Psoas muscle (tissue), 8 donors: ENCODE data around the gene ESR1. TPM values are rescaled to one million over a fixed set of nuclear protein-coding genes. Genes with fewer than 3 reads are reported as not detected.

Experiments used
- ATAC-seq, 4 donors: fragments of 200-7000 bp; cut with Tn5 transposase; one replicate each; pipeline ENCODE4 v1.9.1; 2020; ENCODE audit warnings: moderate library complexity in 3 of 4, mild to moderate bottlenecking in 2 of 4
- DNase-seq, 2 donors: peaks; one replicate each; pipeline ENCODE4 v3.0.0-alpha.2; 2020
- H3K27ac ChIP-seq: fragments of 200-600 bp; one replicate; pipeline ENCODE4 v1.8.0; 2022
- H3K27me3 ChIP-seq, 3 donors: fragments of 200-600 bp in 1 of 3; one replicate each; pipeline versions ENCODE4 v1.6.1 to v1.8.0; 2013 to 2022; ENCODE audit warnings: low read length in 2 of 3, mild to moderate bottlenecking in 2 of 3, moderate library complexity in 1 of 3; ENCODE audit not compliant: insufficient read depth in 3 of 3
- H3K36me3 ChIP-seq, 2 donors: fragments of 200-600 bp in 1 of 2; one replicate each; pipeline versions ENCODE4 v1.6.1 to v1.8.0; 2013 to 2022; ENCODE audit warnings: low read depth in 1 of 2, mild to moderate bottlenecking in 1 of 2, moderate library complexity in 1 of 2; ENCODE audit not compliant: insufficient read depth in 1 of 2
- H3K4me1 ChIP-seq: fragments of 200-600 bp; one replicate; pipeline ENCODE4 v1.8.0; 2022
- H3K4me3 ChIP-seq: fragments of 200-600 bp; one replicate; pipeline ENCODE4 v1.8.0; 2022; ENCODE audit warnings: mild to moderate bottlenecking
- H3K9me3 ChIP-seq: fragments of 200-600 bp; one replicate; pipeline ENCODE4 v1.8.0; 2022
- CTCF ChIP-seq: fragments of 200-600 bp; IDR thresholded peaks from one replicate; pipeline ENCODE4 v1.8.0; 2022; ENCODE audit warnings: antibody characterized with exemption
- WGBS, 3 donors: extraction: QIAGEN DNeasy Blood & Tissue Kit; methylation state at CpG; one replicate each; pipeline versions ENCODE4 v1.1.6 to v1.1.7; 2013; 5-methylcytosine and 5-hydroxymethylcytosine counted together
- intact Hi-C, 2 donors: fragments of 100-400 bp; cut with DNase I; formaldehyde crosslinking; loops; one replicate each; pipeline versions ENCODE4 v1.11.0 to v1.14.2; 2022
- polyA plus RNA-seq, 3 donors: library from polyadenylated mRNA; stranded (reverse); fragments of 200-250 nt; gene quantifications; one replicate each; pipeline ENCODE4 v1.2.3, GENCODE V29; 2013
- total RNA-seq, 4 donors: library from RNA; stranded (reverse); fragmentation: NEBNext Ultra II Directional in 2 of 4; extraction: Animal tissue kit (Norgen Biotek cat#: 25700) in 2 of 4; gene quantifications; one replicate each; pipeline versions ENCODE4 v1.2.1 to v1.2.4, GENCODE V29; 2021 to 2023
- donor health status: healthy with polysubstance abuse.
- donor health status: DM: no; HTN: no; CAD: no; lungs with moderate emphysema.
- donor health status: Bipolar disorder and iron deficiency.
- donor health status: healthy.
- donor health status: DM: yes; HTN: yes; CAD: no.
- donor health status: DM: no; HTN: no; CAD: no.
- donor health status: DM: no; HTN: no; CAD: no.
- donor health status: DM: yes; HTN: yes; CAD: no.

The ESR1 gene
- total and polyA plus RNA-seq, 7 donors, result 0.42 to 4.4 (median 1.5) TPM

- Histone ChIP-seq H3K27ac (no peak overlapping the region), H3K4me1 (peaks cover 23% of the 10 kb centered on the region), H3K4me3 (no peak overlapping the region), H3K36me3 (no peaks in the 10 kb centered on the region), H3K27me3 (no peaks in the 10 kb centered on the region), H3K9me3 (no peaks in the 10 kb centered on the region)
- no peak for TF ChIP-seq CTCF
- ATAC-seq, result no peak
- no peak for DNase-seq
- intact Hi-C loops, result loop anchor here in 1 of 2 donors (1.0 kb wide), 1 partner anchor 43 kb away; no protein-coding TSS in a partner anchor
- 47 to 60% (median 50%) methylated on average over 3 of the region's 3 CpGs for WGBS, 3 donors
These were observed 197.4 kb downstream of the ESR1 start for GRCh38 chr6:152004896-152005295.

DNA sequence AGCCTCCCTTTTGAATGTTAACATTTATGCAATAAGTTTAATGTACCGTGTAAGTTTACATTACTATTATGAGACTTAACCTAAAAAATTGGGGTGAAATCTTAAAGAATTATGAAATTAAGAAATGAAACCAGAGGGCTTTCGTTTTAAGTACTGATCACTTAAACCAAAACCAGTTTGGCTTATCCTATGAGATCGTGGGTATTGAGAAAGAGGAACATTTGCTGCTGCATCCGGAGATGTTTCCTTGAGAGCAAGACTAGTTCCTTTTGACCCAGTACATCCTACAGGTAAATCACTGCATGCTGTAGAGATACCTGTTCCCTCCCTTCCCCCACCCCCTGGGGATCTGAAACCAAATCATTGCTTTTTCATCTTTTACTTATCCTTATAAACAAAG, 201.3 kb downstream of the ESR1 start:
- no peak for DNase-seq
- Histone ChIP-seq H3K4me3 (no peak overlapping the region), H3K4me1 (no peaks in the 10 kb centered on the region), H3K27me3 (no peaks in the 10 kb centered on the region), H3K36me3 (no peaks in the 10 kb centered on the region), H3K9me3 (no peaks in the 10 kb centered on the region), H3K27ac (no peak overlapping the region)
- no peak for ATAC-seq
- 82 to 92% (median 89%) methylated on average over 4 of the region's 4 CpGs for WGBS, 3 donors
- intact Hi-C loops, result no loop called here
- no peak for TF ChIP-seq CTCF

GRCh38 chr6:152012227-152012626, 204.7 kb downstream of the ESR1 start:
- 85% methylated on average over 2 of the region's 2 CpGs for WGBS, 3 donors
- Histone ChIP-seq H3K27me3 (no peaks in the 10 kb centered on the region), H3K36me3 (no peaks in the 10 kb centered on the region), H3K4me3 (no peak overlapping the region), H3K27ac (no peak overlapping the region), H3K4me1 (no peaks in the 10 kb centered on the region), H3K9me3 (no peaks in the 10 kb centered on the region)
- no peak for TF ChIP-seq CTCF
- no peak for DNase-seq
- intact Hi-C loops, result no loop called here
- no peak for ATAC-seq

GRCh38 chr6:152018876-152019275, 211.4 kb downstream of the ESR1 start:
- TF ChIP-seq CTCF, result no peak
- ATAC-seq (no peak), DNase-seq (no peak)
- intact Hi-C loops, result no loop called here
- H3K27me3 ChIP-seq, result no peaks in the 10 kb centered on the region
- no peaks in the 10 kb centered on the region for H3K36me3 ChIP-seq
- peaks cover 12% of the 10 kb centered on the region for H3K9me3 ChIP-seq
- H3K27ac ChIP-seq, result no peak overlapping the region
- H3K4me3 ChIP-seq, result no peak overlapping the region
- H3K4me1 ChIP-seq, result peaks cover 3% of the 10 kb centered on the region

DNA sequence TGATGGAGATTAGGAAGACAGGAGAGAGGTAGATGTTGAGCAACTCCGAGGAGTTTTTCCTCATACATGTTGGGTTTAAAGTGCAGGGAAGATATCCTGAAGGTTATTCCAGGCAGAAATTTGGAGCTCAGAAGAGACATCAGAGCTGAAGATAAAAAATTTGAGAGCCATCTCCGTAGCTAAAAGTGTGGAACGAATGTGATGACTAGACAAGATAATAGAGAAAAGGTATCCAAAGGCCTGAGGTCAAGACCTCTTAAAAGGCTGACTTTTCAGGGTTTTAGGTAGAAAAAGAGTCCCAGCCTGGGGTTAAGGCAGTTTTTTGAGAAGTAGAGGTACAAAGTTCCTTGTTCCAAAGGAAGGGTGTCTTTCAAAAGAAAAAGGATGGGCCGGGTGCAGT, 214.8 kb downstream of the ESR1 start:
- no peaks in the 10 kb centered on the region for H3K27me3 ChIP-seq
- DNase-seq (no peak), ATAC-seq (no peak)
- WGBS, 3 donors, result 93 to 96% (median 93%) methylated on average over 4 of the region's 4 CpGs
- no peak overlapping the region for H3K4me3 ChIP-seq
- H3K27ac ChIP-seq, result no peak overlapping the region
- no peaks in the 10 kb centered on the region for H3K36me3 ChIP-seq
- intact Hi-C loops, result no loop called here
- H3K9me3 ChIP-seq, result peaks cover 14% of the 10 kb centered on the region
- H3K4me1 ChIP-seq, result peaks cover 3% of the 10 kb centered on the region
- TF ChIP-seq CTCF, result no peak
